HepG2 (cell line): ENCODE data around the gene IQCE. TPM values are rescaled to one million over a fixed set of nuclear protein-coding genes. Genes with fewer than 3 reads are reported as not detected.

ENCODE experiments used
- ATAD3A ChIP-seq: sonication (generic); formaldehyde crosslinking; IDR thresholded peaks from 2 replicates; pipeline ENCODE4 v1.4.0; 2020; ENCODE audit warnings: missing genetic modification reagents
- CBX1 ChIP-seq: IDR thresholded peaks from one replicate; pipeline ENCODE4 v1.6.1; 2016; ENCODE audit warnings: antibody characterized with exemption, low read depth
- CSRNP2 ChIP-seq: sonication (generic); formaldehyde crosslinking; conservative IDR thresholded peaks from 2 replicates; pipeline ENCODE4 v1.8.0; 2022; ENCODE audit warnings: low read depth, missing genetic modification reagents
- GPN1 ChIP-seq: sonication (generic); formaldehyde crosslinking; IDR thresholded peaks from 2 replicates; pipeline ENCODE4 v1.5.1; 2020; ENCODE audit warnings: missing genetic modification reagents, borderline replicate concordance
- IRX3 ChIP-seq: sonication (generic); formaldehyde crosslinking; IDR thresholded peaks from 2 replicates; pipeline ENCODE4 v1.8.1; 2023; ENCODE audit warnings: mild to moderate bottlenecking, low read depth, missing genetic modification reagents, borderline replicate concordance
- ISX ChIP-seq: sonication (generic); formaldehyde crosslinking; conservative IDR thresholded peaks from 2 replicates; pipeline ENCODE4 v1.5.0; 2020; ENCODE audit warnings: missing genetic modification reagents
- MNT ChIP-seq: fragments of 450-650 bp; IDR thresholded peaks from 2 replicates; pipeline ENCODE4 v1.6.1; 2016
- NCOA2 ChIP-seq: sonication (generic); formaldehyde crosslinking; IDR thresholded peaks from 2 replicates; pipeline ENCODE4 v1.8.0; 2022; ENCODE audit warnings: inconsistent platforms
- NR2F1 ChIP-seq, 2 experiments: fragments of 450-650 bp in 1 of 2; formaldehyde crosslinking in 1 of 2; IDR thresholded peaks; 2 replicates each; pipeline versions ENCODE4 v1.5.0 to v1.6.1; 2016 to 2020; ENCODE audit warnings: mild to moderate bottlenecking in 1 of 2, missing compliant biosample characterization in 1 of 2, missing genetic modification reagents in 1 of 2, moderate library complexity in 1 of 2
- PHB2 ChIP-seq: fragments of 450-650 bp; IDR thresholded peaks from 2 replicates; pipeline ENCODE4 v1.6.1; 2018; ENCODE audit not compliant: partially characterized antibody
- SMYD3 ChIP-seq: sonication (generic); formaldehyde crosslinking; IDR thresholded peaks from 2 replicates; pipeline ENCODE4 v1.8.1; 2023; ENCODE audit warnings: mild to moderate bottlenecking, missing genetic modification reagents
- ZBTB21 ChIP-seq: sonication (generic); formaldehyde crosslinking; IDR thresholded peaks from 2 replicates; pipeline ENCODE4 v1.4.0; 2020; ENCODE audit warnings: missing genetic modification reagents
- ZFY ChIP-seq: sonication (generic); formaldehyde crosslinking; IDR thresholded peaks from 2 replicates; pipeline ENCODE4 v1.4.0; 2020; ENCODE audit warnings: missing genetic modification reagents
- ZNF33B ChIP-seq: sonication (generic); formaldehyde crosslinking; IDR thresholded peaks from 2 replicates; pipeline ENCODE4 v1.5.1; 2020; ENCODE audit warnings: mild to moderate bottlenecking, missing genetic modification reagents
- ZNF549 ChIP-seq: sonication (generic); formaldehyde crosslinking; IDR thresholded peaks from 2 replicates; pipeline ENCODE4 v1.5.0; 2020; ENCODE audit warnings: missing genetic modification reagents
- ZNF552 ChIP-seq: sonication (generic); formaldehyde crosslinking; IDR thresholded peaks from 2 replicates; pipeline ENCODE4 v1.9.0; 2022; ENCODE audit warnings: missing genetic modification reagents, mild to moderate bottlenecking, borderline replicate concordance
- ZNF598 ChIP-seq: sonication (generic); formaldehyde crosslinking; IDR thresholded peaks from 2 replicates; pipeline ENCODE4 v1.5.1; 2020; ENCODE audit warnings: mild to moderate bottlenecking, missing genetic modification reagents, borderline replicate concordance
- ZNF619 ChIP-seq: sonication (generic); formaldehyde crosslinking; IDR thresholded peaks from 2 replicates; pipeline ENCODE4 v1.4.0; 2020; ENCODE audit warnings: mild to moderate bottlenecking, missing genetic modification reagents
- ZNF749 ChIP-seq: sonication (generic); formaldehyde crosslinking; IDR thresholded peaks from 2 replicates; pipeline ENCODE4 v1.8.0; 2022; ENCODE audit warnings: mild to moderate bottlenecking, missing genetic modification reagents, moderate library complexity, borderline replicate concordance
- ZNF788 ChIP-seq: sonication (generic); formaldehyde crosslinking; IDR thresholded peaks from 2 replicates; pipeline ENCODE4 v1.5.0; 2020; ENCODE audit warnings: mild to moderate bottlenecking, missing genetic modification reagents, borderline replicate concordance
- ZSCAN30 ChIP-seq: sonication (generic); formaldehyde crosslinking; IDR thresholded peaks from 2 replicates; pipeline ENCODE4 v1.5.0; 2020; ENCODE audit warnings: mild to moderate bottlenecking, missing genetic modification reagents
- polyA plus RNA-seq, 8 experiments: library from polyadenylated mRNA; depleted of rRNA in 3 of 8; stranded (reverse) in 7 of 8; unstranded in 1 of 8; fragments of >200 nt; fragmentation: Illumina TruSeq in 4 of 8; extraction: Trizol in 4 of 8; gene quantifications; 2 replicates each; pipeline versions ENCODE4 v1.2.1 to v1.2.3, GENCODE V29; 2011 to 2016; ENCODE audit warnings: low read depth in 4 of 8, missing spikeins in 1 of 8, mixed read lengths in 1 of 8; ENCODE audit not compliant: insufficient read depth in 1 of 8
- total RNA-seq, 5 experiments: library from RNA; depleted of rRNA; stranded (reverse); fragments of >200 nt; fragmentation: Illumina TruSeq; extraction: Trizol; gene quantifications; 2 replicates each; pipeline ENCODE4 v1.2.3, GENCODE V29; 2016; ENCODE audit warnings: low read depth in 1 of 5
- TF ChIP-seq, protein P1 (sequence below): sonication (generic); formaldehyde crosslinking; IDR thresholded peaks from 2 replicates; pipeline ENCODE4 v1.4.0; 2020; ENCODE audit warnings: missing genetic modification reagents
- TF ChIP-seq, protein P2 (sequence below): sonication (generic); formaldehyde crosslinking; IDR thresholded peaks from 2 replicates; pipeline ENCODE4 v1.8.0; 2022; ENCODE audit warnings: low read depth, missing genetic modification reagents
- TF ChIP-seq, protein P3 (sequence below): IDR thresholded peaks from 2 replicates; pipeline ENCODE4 v1.6.1; 2016; ENCODE audit warnings: missing compliant biosample characterization, missing genetic modification reagents, borderline replicate concordance

The IQCE gene
- total and polyA plus RNA-seq, 2 of the 13 experiments (the other 11 are each of a cell fraction or from before 2014, with no cell fraction given): 1.5 to 2.5 TPM

DNA sequence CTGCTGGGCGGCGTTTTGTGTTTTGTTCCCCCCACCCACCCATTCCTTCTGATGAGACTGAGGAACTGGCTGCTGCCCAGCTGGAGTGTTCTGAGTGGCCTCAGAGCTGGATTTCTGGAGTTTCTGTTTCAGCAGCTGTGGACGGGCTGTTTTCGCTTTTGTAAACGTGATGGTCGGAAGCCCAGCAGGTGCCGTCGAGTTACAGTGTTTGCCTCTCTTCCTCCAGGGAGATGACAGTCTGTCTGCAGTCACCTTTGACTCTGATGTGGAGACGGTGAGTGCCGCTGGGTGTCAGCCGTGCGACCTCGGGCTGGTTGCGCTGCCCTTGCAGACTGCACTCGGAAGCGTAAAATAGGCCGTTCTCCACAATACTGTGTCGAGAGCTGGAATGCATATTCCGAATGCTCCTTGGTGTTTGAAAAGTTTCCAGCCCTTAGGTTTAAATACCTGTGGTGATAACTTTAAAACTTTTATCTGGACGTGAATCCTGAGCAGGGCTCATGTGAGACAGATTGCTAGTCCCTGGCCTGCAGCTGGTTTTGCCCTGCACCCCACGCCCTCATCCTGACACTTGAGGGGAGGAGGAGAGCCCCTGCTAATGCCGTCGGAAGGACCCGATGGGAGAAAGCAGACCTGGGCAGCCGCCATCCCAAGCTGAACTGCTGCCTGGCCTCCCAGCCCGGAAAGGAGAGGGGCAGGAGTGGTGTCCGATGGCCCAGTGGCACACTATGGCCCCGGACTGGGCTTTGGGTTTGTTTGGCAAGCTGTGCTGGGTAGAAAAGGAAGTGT is 8.3 kb downstream of the IQCE start (continued):
- TF ChIP-seq, protein P1, sequence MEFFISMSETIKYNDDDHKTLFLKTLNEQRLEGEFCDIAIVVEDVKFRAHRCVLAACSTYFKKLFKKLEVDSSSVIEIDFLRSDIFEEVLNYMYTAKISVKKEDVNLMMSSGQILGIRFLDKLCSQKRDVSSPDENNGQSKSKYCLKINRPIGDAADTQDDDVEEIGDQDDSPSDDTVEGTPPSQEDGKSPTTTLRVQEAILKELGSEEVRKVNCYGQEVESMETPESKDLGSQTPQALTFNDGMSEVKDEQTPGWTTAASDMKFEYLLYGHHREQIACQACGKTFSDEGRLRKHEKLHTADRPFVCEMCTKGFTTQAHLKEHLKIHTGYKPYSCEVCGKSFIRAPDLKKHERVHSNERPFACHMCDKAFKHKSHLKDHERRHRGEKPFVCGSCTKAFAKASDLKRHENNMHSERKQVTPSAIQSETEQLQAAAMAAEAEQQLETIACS: no peak
- TF ChIP-seq ZNF549 (CRISPR knock-in tag) (no peak), ZSCAN30 (CRISPR knock-in tag) (no peak), ZNF788 (CRISPR knock-in tag) (peak; percentile 37; the same call in 1 of the 2 replicates), ZBTB21 (CRISPR knock-in tag) (no peak), ZNF552 (CRISPR knock-in tag) (no peak), ZNF749 (CRISPR knock-in tag) (no peak), SMYD3 (CRISPR knock-in tag) (no peak), CSRNP2 (CRISPR knock-in tag) (no peak), GPN1 (no peak), ZNF33B (peak; percentile 71; the same call in 1 of the 2 replicates), ZNF598 (peak; percentile 58; the same call in 1 of the 2 replicates), CBX1 (no peak), NR2F1 (CRISPR knock-in tag; IDR thresholded peaks at IDR 0.05) (0 out of 4 replicates have a peak, but pooled peaks of 1 of the 2 experiments have one; percentile 49), MNT (no peak), ISX (CRISPR knock-in tag) (no peak), ZFY (CRISPR knock-in tag) (peak; percentile 27; the same call in 1 of the 2 replicates), PHB2 (no peak), ATAD3A (CRISPR knock-in tag) (no peak), ZNF619 (no peak), NCOA2 (CRISPR knock-in tag) (no peak), IRX3 (CRISPR knock-in tag) (no peak)
- TF ChIP-seq, protein P2, sequence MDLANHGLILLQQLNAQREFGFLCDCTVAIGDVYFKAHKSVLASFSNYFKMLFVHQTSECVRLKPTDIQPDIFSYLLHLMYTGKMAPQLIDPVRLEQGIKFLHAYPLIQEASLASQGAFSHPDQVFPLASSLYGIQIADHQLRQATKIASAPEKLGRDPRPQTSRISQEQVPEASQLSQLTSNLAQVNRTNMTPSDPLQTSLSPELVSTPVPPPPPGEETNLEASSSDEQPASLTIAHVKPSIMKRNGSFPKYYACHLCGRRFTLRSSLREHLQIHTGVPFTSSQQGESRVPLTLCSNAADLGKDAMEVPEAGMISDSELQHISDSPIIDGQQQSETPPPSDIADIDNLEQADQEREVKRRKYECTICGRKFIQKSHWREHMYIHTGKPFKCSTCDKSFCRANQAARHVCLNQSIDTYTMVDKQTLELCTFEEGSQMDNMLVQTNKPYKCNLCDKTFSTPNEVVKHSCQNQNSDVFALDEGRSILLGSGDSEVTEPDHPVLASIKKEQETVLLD: no peak
- TF ChIP-seq, protein P3, sequence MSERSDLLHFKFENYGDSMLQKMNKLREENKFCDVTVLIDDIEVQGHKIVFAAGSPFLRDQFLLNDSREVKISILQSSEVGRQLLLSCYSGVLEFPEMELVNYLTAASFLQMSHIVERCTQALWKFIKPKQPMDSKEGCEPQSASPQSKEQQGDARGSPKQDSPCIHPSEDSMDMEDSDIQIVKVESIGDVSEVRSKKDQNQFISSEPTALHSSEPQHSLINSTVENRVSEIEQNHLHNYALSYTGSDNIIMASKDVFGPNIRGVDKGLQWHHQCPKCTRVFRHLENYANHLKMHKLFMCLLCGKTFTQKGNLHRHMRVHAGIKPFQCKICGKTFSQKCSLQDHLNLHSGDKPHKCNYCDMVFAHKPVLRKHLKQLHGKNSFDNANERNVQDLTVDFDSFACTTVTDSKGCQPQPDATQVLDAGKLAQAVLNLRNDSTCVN (CRISPR knock-in tag): no peak
